Measurements from ENCODE around the gene TACO1. TPM values are rescaled to one million over a fixed set of nuclear protein-coding genes. Genes with fewer than 3 reads are reported as not detected.

Gene TACO1
- total and polyA plus RNA-seq, 2 of the 4 experiments (the other 2 are of a cell fraction), result 6.5 to 28.8 TPM

- Histone ChIP-seq H3K4me3 (ENCODE audit: insufficient read depth, low read depth, low read length) (no peak overlapping the region), H3K9me1 (ENCODE audit: insufficient read depth, low read length) (peaks cover 16% of the 10 kb centered on the region; the same call in 1 of the 2 replicates), H3K4ac (ENCODE audit: low read depth, low read length) (no peak overlapping the region), H4K91ac (ENCODE audit: insufficient read depth, low read depth, low read length) (no peak overlapping the region), H3K27ac (ENCODE audit: insufficient read depth, low read length) (no peak overlapping the region), H2AK5ac (ENCODE audit: low read depth, low read length) (no peak overlapping the region), H2BK5ac (ENCODE audit: low read depth, low read length, poor library complexity, severe bottlenecking) (no peak overlapping the region), H3K23ac (ENCODE audit: low read depth, low read length) (no peak overlapping the region), H3K36me3 (ENCODE audit: control insufficient read depth, insufficient read depth, low read length) (peaks cover 8% of the 10 kb centered on the region), H2BK20ac (ENCODE audit: low read depth, low read length) (no peak overlapping the region), H4K5ac (ENCODE audit: low read depth, low read length) (no peak overlapping the region), H3K4me2 (ENCODE audit: low read depth, low read length) (no peak overlapping the region), H3K14ac (replicated peaks; ENCODE audit: low read depth, low read length) (no peak overlapping the region), H3K27me3 (ENCODE audit: control insufficient read depth, insufficient read depth, low read length) (no peaks in the 10 kb centered on the region), H4K8ac (ENCODE audit: low read depth in 2 of 2, low read length in 2 of 2) (no peak overlapping the region), H3K56ac (ENCODE audit: extremely low read depth, insufficient read depth, low read length) (no peak overlapping the region), H3K4me1 (ENCODE audit: control insufficient read depth, insufficient read depth, low read length) (peaks cover 5% of the 10 kb centered on the region), H3K9ac (ENCODE audit: low read depth, low read length) (no peak overlapping the region), H2AK9ac (replicated peaks; ENCODE audit: low read depth, low read length, poor library complexity) (no peak overlapping the region), H3K18ac (ENCODE audit: low read depth, low read length) (no peak overlapping the region), H4K20me1 (ENCODE audit: insufficient read depth, low read length) (peaks cover 16% of the 10 kb centered on the region; the same call in 1 of the 2 replicates), H3K9me3 (ENCODE audit: control insufficient read depth, insufficient read depth, low read length) (no peaks in the 10 kb centered on the region), H2AFZ (replicated peaks; ENCODE audit: low read length, poor library complexity) (no peak overlapping the region), H2BK120ac (ENCODE audit: low read depth, low read length) (no peak overlapping the region), H3K79me1 (ENCODE audit: low read depth in 1 of 2, low read length in 2 of 2) (peaks cover 4 to 14% of the 10 kb centered on the region in 2 experiments; a peak in 3 of 4 replicates), H2BK15ac (ENCODE audit: low read depth, low read length) (no peak overlapping the region)
- no peak for DNase-seq
- CTCF ChIA-PET, result no interaction called here
- 96 to 100% methylated on average over 1 to 4 of the region's 7 CpGs for WGBS, 2 experiments (ENCODE audit: extremely low coverage in 2 of 2, insufficient read length in 1 of 2)
- POLR2A ChIA-PET (ENCODE audit: unreplicated experiment), result no interaction called here
- TF ChIP-seq RAD21 (IDR thresholded peaks at IDR 0.05; ENCODE audit: low read length) (no peak), RFX5 (IDR thresholded peaks at IDR 0.05; ENCODE audit: low read depth, low read length) (no peak), CHD1 (IDR thresholded peaks at IDR 0.05; ENCODE audit: low read depth, low read length) (no peak), NFE2L2 (IDR thresholded peaks at IDR 0.05; ENCODE audit: low read depth, low read length) (no peak), CEBPB (IDR thresholded peaks at IDR 0.05; ENCODE audit: low read depth, low read length) (no peak), POLR2A (IDR thresholded peaks at IDR 0.05; ENCODE audit: low read depth, low read length) (no peak), BHLHE40 (IDR thresholded peaks at IDR 0.05; ENCODE audit: low read depth, low read length) (no peak), MXI1 (IDR thresholded peaks at IDR 0.05; ENCODE audit: borderline replicate concordance, low read depth, low read length) (no peak), SMC3 (IDR thresholded peaks at IDR 0.05; ENCODE audit: low read depth, low read length) (no peak), MAFK (IDR thresholded peaks at IDR 0.05; ENCODE audit: low read depth, low read length) (no peak), MAZ (IDR thresholded peaks at IDR 0.05; ENCODE audit: borderline replicate concordance, low read depth, low read length) (no peak), RCOR1 (IDR thresholded peaks at IDR 0.05; ENCODE audit: insufficient replicate concordance, low read length) (no peak)
- TF ChIP-seq, protein P1, sequence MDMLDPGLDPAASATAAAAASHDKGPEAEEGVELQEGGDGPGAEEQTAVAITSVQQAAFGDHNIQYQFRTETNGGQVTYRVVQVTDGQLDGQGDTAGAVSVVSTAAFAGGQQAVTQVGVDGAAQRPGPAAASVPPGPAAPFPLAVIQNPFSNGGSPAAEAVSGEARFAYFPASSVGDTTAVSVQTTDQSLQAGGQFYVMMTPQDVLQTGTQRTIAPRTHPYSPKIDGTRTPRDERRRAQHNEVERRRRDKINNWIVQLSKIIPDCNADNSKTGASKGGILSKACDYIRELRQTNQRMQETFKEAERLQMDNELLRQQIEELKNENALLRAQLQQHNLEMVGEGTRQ (IDR thresholded peaks at IDR 0.05; ENCODE audit: low read depth, low read length), result no peak
- TF ChIP-seq, protein P2, sequence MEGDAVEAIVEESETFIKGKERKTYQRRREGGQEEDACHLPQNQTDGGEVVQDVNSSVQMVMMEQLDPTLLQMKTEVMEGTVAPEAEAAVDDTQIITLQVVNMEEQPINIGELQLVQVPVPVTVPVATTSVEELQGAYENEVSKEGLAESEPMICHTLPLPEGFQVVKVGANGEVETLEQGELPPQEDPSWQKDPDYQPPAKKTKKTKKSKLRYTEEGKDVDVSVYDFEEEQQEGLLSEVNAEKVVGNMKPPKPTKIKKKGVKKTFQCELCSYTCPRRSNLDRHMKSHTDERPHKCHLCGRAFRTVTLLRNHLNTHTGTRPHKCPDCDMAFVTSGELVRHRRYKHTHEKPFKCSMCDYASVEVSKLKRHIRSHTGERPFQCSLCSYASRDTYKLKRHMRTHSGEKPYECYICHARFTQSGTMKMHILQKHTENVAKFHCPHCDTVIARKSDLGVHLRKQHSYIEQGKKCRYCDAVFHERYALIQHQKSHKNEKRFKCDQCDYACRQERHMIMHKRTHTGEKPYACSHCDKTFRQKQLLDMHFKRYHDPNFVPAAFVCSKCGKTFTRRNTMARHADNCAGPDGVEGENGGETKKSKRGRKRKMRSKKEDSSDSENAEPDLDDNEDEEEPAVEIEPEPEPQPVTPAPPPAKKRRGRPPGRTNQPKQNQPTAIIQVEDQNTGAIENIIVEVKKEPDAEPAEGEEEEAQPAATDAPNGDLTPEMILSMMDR (conservative IDR thresholded peaks at IDR 0.05; ENCODE audit: low read depth, low read length), result no peak
- in situ Hi-C loops (cut with MboI; ENCODE audit: low sequenced_read_pairs), result no loop called here
- dilution Hi-C loops (cut with HindIII; ENCODE audit: low sequenced_read_pairs, unreplicated experiment), result no loop called here
- no TSS peak for BruUV-seq (replicated peaks)
- intact Hi-C loops (cut with micrococcal nuclease), result no loop called here
- no peak for ATAC-seq (ENCODE audit: low read depth)
These were observed 44.2 kb downstream of the TACO1 start for GRCh38 chr17:63644846-63645245.
